Mesothelial cell of epicardium (in vitro differentiated cells): Measurements from ENCODE around the gene SYNGR1. TPM values are rescaled to one million over a fixed set of nuclear protein-coding genes. Genes with fewer than 3 reads are reported as not detected.

Source experiments
- DNase-seq, 2 experiments: peaks; one replicate each; pipeline ENCODE4 v3.0.0; 2021; ENCODE audit warnings: low spot score in 2 of 2; ENCODE audit not compliant: unreplicated experiment in 2 of 2
- H3K27ac Mint-ChIP-seq: 2 replicates; pipeline ENCODE4 v1.8.0; 2021; ENCODE audit warnings: mixed read lengths
- H3K27me3 Mint-ChIP-seq: 2 replicates; pipeline ENCODE4 v1.8.0; 2021; ENCODE audit warnings: low read depth, mixed read lengths
- H3K36me3 Mint-ChIP-seq: 2 replicates; pipeline ENCODE4 v1.8.0; 2021; ENCODE audit warnings: mixed read lengths
- H3K4me1 Mint-ChIP-seq: 2 replicates; pipeline ENCODE4 v1.8.0; 2021; ENCODE audit warnings: mixed read lengths
- H3K4me3 Mint-ChIP-seq: 2 replicates; pipeline ENCODE4 v1.8.0; 2021; ENCODE audit warnings: mild to moderate bottlenecking, moderate library complexity, mixed read lengths
- H3K9me3 Mint-ChIP-seq: 2 replicates; pipeline ENCODE4 v1.8.0; 2021; ENCODE audit warnings: mixed read lengths
- CTCF ChIP-seq: fragments of 200-600 bp; sonication (generic); IDR thresholded peaks from one replicate; pipeline ENCODE4 v1.5.0; 2021; ENCODE audit warnings: antibody characterized with exemption; ENCODE audit not compliant: unreplicated experiment
- total RNA-seq: library from RNA; stranded (reverse); gene quantifications from 3 replicates; pipeline ENCODE4 v1.2.1, GENCODE V29; 2021

The SYNGR1 gene
- total RNA-seq, 1 donor from 2014 or later = 38.9 TPM

GRCh38 chr22:39309881-39310714 is 39.7 kb upstream of the SYNGR1 start:
- TF ChIP-seq CTCF = no peak
- Mint-ChIP-seq H3K4me3 (no peak overlapping the region), H3K9me3 (no peaks in the 10 kb centered on the region), H3K27me3 (no peaks in the 10 kb centered on the region), H3K27ac (peak overlapping the region; percentile 83), H3K36me3 (peaks cover 23% of the 10 kb centered on the region), H3K4me1 (peaks cover 19% of the 10 kb centered on the region)
- no peak for DNase-seq

- TF ChIP-seq CTCF = no peak
- Mint-ChIP-seq H3K9me3 (no peaks in the 10 kb centered on the region), H3K27me3 (no peaks in the 10 kb centered on the region), H3K4me3 (no peak overlapping the region), H3K4me1 (peaks cover 33% of the 10 kb centered on the region), H3K27ac (peak overlapping the region; percentile 37), H3K36me3 (peaks cover 33% of the 10 kb centered on the region)
- DNase-seq = no peak
Measured at GRCh38 chr22:39311592-39312400, 38.0 kb upstream of the SYNGR1 start.

- Mint-ChIP-seq H3K4me1 (peaks cover 40% of the 10 kb centered on the region), H3K4me3 (no peak overlapping the region), H3K36me3 (peaks cover 35% of the 10 kb centered on the region), H3K9me3 (no peaks in the 10 kb centered on the region), H3K27ac (peak overlapping the region; percentile 18), H3K27me3 (no peaks in the 10 kb centered on the region)
- no peak for TF ChIP-seq CTCF
- no peak for DNase-seq
Measured at GRCh38 chr22:39312410-39312809, 37.4 kb upstream of the SYNGR1 start.

DNA sequence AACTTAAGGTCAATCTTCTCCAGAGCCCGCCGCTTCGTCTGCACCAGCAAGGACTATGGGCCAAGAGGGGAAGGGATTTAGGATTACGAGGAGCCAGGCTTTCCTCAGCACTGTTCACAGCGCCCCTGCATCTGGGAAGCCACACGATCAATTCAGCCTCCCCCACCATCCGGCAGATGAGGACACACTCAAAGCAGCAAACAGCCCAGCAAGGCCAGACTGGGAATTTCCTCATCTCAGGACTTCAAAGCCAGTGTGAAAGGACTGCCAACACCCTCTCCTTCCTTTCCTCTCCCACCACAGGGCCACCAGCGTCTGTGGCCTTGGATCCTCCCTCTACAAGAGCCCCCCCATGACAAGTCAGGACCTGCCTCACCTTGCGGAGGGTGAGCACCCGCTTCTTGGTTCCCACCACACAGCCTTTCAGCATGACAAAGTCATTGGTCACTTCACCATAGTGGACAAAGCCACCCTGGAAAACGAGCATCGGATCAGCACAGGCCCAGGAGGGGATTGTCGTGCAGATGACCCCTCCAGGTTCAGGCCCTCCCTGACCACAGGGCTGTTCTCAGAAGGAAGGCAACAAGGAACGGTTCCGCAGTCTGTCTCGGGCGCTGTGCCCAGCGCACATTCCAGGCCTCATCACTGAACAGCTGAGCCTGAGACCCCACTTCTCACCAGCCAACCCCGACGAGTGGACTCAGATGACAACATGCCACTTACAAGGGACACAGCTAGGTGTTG is 36.4 kb upstream of the SYNGR1 start:
- Mint-ChIP-seq H3K4me3 (no peak overlapping the region), H3K27ac (peak overlapping the region; percentile 59), H3K36me3 (peaks cover 43% of the 10 kb centered on the region), H3K27me3 (no peaks in the 10 kb centered on the region), H3K4me1 (peaks cover 48% of the 10 kb centered on the region), H3K9me3 (no peaks in the 10 kb centered on the region)
- DNase-seq = no peak
- no peak for TF ChIP-seq CTCF

DNA sequence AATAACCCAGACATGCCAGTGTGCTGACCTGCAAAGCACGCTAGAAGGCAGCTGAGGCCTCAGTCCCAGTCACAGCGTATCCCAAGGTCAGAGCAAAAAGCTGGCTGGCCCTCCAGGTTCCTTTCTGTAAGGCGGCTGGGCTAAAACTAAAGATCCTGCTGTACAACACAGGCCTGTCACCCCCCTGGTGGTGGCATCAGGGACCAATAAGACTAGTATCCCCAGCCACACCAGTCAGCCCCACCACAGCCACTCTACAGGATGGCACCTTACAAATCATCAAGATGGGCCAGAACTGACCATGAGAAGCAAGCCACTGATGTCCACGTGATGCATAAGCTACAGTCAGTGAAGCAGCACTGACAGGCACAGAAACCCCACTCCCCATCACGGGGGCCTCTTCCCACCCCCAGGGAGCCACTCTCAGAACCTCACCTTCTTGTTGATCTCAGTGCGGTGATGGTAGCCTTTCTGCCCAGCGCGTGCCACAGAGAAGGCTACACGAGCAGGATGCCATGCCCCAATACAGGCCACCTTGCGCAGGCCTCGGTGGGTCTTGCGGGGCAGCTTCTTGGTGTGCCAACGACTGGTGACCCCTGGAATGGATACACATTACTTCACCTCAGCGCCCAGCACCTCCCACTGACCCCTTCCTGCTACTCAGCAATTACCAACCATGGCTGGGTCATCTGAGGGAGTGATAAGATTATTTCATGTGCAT is 35.4 kb upstream of the SYNGR1 start:
- H3K27me3 Mint-ChIP-seq = no peaks in the 10 kb centered on the region
- H3K9me3 Mint-ChIP-seq = no peaks in the 10 kb centered on the region
- no peak overlapping the region for H3K4me3 Mint-ChIP-seq
- TF ChIP-seq CTCF = no peak
- peaks cover 41% of the 10 kb centered on the region for H3K4me1 Mint-ChIP-seq
- peaks cover 44% of the 10 kb centered on the region for H3K36me3 Mint-ChIP-seq
- no peak for DNase-seq
- H3K27ac Mint-ChIP-seq = no peak overlapping the region
